HepG2 (cell line): ENCODE measurements around the gene KMT2D. TPM values are rescaled to one million over a fixed set of nuclear protein-coding genes. Genes with fewer than 3 reads are reported as not detected.

Experiments
- BCL6 ChIP-seq: IDR thresholded peaks from 2 replicates; pipeline ENCODE4 v1.6.1; 2016; ENCODE audit warnings: missing genetic modification reagents, missing compliant biosample characterization
- GABPA ChIP-seq, 2 experiments: IDR thresholded peaks; 2 replicates each; pipeline ENCODE4 v1.6.1; 2011 to 2016; ENCODE audit warnings: low read depth in 2 of 2, low read length in 1 of 2, missing biosample characterization in 1 of 2, missing genetic modification characterization in 1 of 2
- KLF12 ChIP-seq: sonication (generic); formaldehyde crosslinking; IDR thresholded peaks from 2 replicates; pipeline ENCODE4 v1.4.0; 2020; ENCODE audit warnings: missing genetic modification reagents, borderline replicate concordance
- RAD21 ChIP-seq: fragments of 450-650 bp; formaldehyde crosslinking; IDR thresholded peaks from 2 replicates; pipeline ENCODE4 v1.5.0; 2020; ENCODE audit warnings: mild to moderate bottlenecking
- STAG1 ChIP-seq: sonication (generic); formaldehyde crosslinking; IDR thresholded peaks from 2 replicates; pipeline ENCODE4 v1.4.0; 2020; ENCODE audit warnings: missing genetic modification reagents
- ZFX ChIP-seq: sonication (generic); formaldehyde crosslinking; IDR thresholded peaks from 2 replicates; pipeline ENCODE4 v1.4.0; 2020; ENCODE audit warnings: mild to moderate bottlenecking, low read depth, missing genetic modification reagents, moderate library complexity
- ZNF225 ChIP-seq: sonication (generic); formaldehyde crosslinking; IDR thresholded peaks from 2 replicates; pipeline ENCODE4 v1.4.0; 2020; ENCODE audit warnings: mild to moderate bottlenecking, missing genetic modification reagents
- ZNF274 ChIP-seq: sonication (generic); formaldehyde crosslinking; IDR thresholded peaks from 2 replicates; pipeline ENCODE4 v1.5.1; 2020; ENCODE audit warnings: mild to moderate bottlenecking, missing genetic modification reagents
- ZNF331 ChIP-seq: sonication (generic); formaldehyde crosslinking; IDR thresholded peaks from 2 replicates; pipeline ENCODE4 v1.4.0; 2020; ENCODE audit warnings: missing genetic modification reagents
- ZNF556 ChIP-seq: sonication (generic); formaldehyde crosslinking; IDR thresholded peaks from 2 replicates; pipeline ENCODE4 v1.4.0; 2020; ENCODE audit warnings: mild to moderate bottlenecking, missing genetic modification reagents, borderline replicate concordance
- polyA plus RNA-seq, 8 experiments: library from polyadenylated mRNA; depleted of rRNA in 3 of 8; stranded (reverse) in 7 of 8; unstranded in 1 of 8; fragments of >200 nt; fragmentation: Illumina TruSeq in 4 of 8; extraction: Trizol in 4 of 8; gene quantifications; 2 replicates each; pipeline versions ENCODE4 v1.2.1 to v1.2.3, GENCODE V29; 2011 to 2016; ENCODE audit warnings: low read depth in 4 of 8, missing spikeins in 1 of 8, mixed read lengths in 1 of 8; ENCODE audit not compliant: insufficient read depth in 1 of 8
- total RNA-seq, 5 experiments: library from RNA; depleted of rRNA; stranded (reverse); fragments of >200 nt; fragmentation: Illumina TruSeq; extraction: Trizol; gene quantifications; 2 replicates each; pipeline ENCODE4 v1.2.3, GENCODE V29; 2016; ENCODE audit warnings: low read depth in 1 of 5
- TF ChIP-seq, protein P1 (sequence below): sonication (generic); formaldehyde crosslinking; IDR thresholded peaks from 2 replicates; pipeline ENCODE4 v1.4.0; 2020; ENCODE audit warnings: mild to moderate bottlenecking, missing genetic modification reagents
- TF ChIP-seq, protein P2 (sequence below): sonication (generic); formaldehyde crosslinking; IDR thresholded peaks from 2 replicates; pipeline ENCODE4 v1.4.0; 2020; ENCODE audit warnings: missing genetic modification reagents, borderline replicate concordance
- TF ChIP-seq, protein P3 (sequence below): IDR thresholded peaks from 2 replicates; pipeline ENCODE4 v1.6.1; 2016; ENCODE audit warnings: low read depth, borderline replicate concordance
- TF ChIP-seq, protein P4 (sequence below): sonication (generic); formaldehyde crosslinking; IDR thresholded peaks from 2 replicates; pipeline ENCODE4 v1.5.0; 2020; ENCODE audit warnings: mild to moderate bottlenecking, missing genetic modification reagents, moderate library complexity
- TF ChIP-seq, protein P5 (sequence below): sonication (generic); formaldehyde crosslinking; IDR thresholded peaks from 2 replicates; pipeline ENCODE4 v1.5.1; 2020; ENCODE audit warnings: missing genetic modification reagents, mild to moderate bottlenecking, borderline replicate concordance
- TF ChIP-seq, protein P6 (sequence below): sonication (generic); formaldehyde crosslinking; IDR thresholded peaks from 2 replicates; pipeline ENCODE4 v1.9.0; 2022; ENCODE audit warnings: missing genetic modification reagents, mild to moderate bottlenecking, borderline replicate concordance

Gene KMT2D
- total and polyA plus RNA-seq, 2 of the 13 experiments (the other 11 are each of a cell fraction or from before 2014, with no cell fraction given) = 8.1 to 10.4 TPM

DNA sequence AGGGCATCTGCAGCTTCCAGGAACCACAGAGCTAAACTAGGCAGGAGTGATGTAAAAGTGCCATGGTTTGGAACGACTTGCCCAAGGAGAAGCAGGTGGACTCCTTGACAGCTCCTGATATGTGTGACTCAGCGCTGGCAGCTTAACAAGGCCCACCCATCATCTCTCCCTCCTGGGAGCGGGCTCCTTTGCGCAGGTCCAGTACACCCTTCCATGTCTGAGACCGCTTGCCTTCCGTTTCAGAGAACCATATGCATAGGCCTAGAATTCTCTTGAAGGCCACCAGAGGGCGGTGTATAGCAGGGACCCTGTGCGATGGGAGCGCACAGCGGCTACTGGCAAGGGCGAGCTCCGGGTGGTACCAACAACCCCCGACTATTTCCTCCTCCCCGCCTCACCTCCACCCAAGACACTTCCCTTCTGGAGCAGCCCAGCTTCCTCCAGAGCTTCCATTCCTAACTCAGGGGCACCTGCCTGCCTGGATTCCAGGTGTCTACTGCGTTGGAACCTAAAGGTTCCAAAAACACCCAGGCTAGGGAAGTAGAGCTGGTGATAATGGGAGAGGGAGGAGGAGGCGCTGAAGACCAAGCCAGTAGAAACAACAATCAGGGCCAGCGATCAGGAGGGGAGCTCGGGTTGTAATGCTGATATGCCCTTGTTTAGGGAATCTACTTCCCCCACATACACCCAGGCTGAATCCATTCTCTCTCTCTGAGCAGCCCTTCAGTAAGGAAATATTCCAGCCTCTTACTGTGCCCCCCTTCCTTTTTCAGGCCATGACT, 27.7 kb upstream of the KMT2D start (continued):
- TF ChIP-seq, protein P1, sequence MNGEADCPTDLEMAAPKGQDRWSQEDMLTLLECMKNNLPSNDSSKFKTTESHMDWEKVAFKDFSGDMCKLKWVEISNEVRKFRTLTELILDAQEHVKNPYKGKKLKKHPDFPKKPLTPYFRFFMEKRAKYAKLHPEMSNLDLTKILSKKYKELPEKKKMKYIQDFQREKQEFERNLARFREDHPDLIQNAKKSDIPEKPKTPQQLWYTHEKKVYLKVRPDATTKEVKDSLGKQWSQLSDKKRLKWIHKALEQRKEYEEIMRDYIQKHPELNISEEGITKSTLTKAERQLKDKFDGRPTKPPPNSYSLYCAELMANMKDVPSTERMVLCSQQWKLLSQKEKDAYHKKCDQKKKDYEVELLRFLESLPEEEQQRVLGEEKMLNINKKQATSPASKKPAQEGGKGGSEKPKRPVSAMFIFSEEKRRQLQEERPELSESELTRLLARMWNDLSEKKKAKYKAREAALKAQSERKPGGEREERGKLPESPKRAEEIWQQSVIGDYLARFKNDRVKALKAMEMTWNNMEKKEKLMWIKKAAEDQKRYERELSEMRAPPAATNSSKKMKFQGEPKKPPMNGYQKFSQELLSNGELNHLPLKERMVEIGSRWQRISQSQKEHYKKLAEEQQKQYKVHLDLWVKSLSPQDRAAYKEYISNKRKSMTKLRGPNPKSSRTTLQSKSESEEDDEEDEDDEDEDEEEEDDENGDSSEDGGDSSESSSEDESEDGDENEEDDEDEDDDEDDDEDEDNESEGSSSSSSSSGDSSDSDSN = peak; percentile 59
- TF ChIP-seq, protein P2, sequence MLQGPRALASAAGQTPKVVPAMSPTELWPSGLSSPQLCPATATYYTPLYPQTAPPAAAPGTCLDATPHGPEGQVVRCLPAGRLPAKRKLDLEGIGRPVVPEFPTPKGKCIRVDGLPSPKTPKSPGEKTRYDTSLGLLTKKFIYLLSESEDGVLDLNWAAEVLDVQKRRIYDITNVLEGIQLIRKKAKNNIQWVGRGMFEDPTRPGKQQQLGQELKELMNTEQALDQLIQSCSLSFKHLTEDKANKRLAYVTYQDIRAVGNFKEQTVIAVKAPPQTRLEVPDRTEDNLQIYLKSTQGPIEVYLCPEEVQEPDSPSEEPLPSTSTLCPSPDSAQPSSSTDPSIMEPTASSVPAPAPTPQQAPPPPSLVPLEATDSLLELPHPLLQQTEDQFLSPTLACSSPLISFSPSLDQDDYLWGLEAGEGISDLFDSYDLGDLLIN (CRISPR knock-in tag) = no peak
- TF ChIP-seq, protein P3, sequence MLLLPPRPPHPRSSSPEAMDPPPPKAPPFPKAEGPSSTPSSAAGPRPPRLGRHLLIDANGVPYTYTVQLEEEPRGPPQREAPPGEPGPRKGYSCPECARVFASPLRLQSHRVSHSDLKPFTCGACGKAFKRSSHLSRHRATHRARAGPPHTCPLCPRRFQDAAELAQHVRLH (CRISPR knock-in tag) = 0 out of 2 replicates have a peak, but pooled peaks have one; percentile 24
- TF ChIP-seq BCL6 (CRISPR knock-in tag) = 0 out of 2 replicates have a peak, but pooled peaks have one; percentile 11
- TF ChIP-seq ZFX (CRISPR knock-in tag) = peak; percentile 51; the same call in 1 of the 2 replicates
- TF ChIP-seq KLF12 (CRISPR knock-in tag) = no peak
- TF ChIP-seq ZNF556 (CRISPR knock-in tag) = no peak
- TF ChIP-seq ZNF225 (CRISPR knock-in tag) = 0 out of 2 replicates have a peak, but pooled peaks have one; percentile 52
- TF ChIP-seq, protein P4, sequence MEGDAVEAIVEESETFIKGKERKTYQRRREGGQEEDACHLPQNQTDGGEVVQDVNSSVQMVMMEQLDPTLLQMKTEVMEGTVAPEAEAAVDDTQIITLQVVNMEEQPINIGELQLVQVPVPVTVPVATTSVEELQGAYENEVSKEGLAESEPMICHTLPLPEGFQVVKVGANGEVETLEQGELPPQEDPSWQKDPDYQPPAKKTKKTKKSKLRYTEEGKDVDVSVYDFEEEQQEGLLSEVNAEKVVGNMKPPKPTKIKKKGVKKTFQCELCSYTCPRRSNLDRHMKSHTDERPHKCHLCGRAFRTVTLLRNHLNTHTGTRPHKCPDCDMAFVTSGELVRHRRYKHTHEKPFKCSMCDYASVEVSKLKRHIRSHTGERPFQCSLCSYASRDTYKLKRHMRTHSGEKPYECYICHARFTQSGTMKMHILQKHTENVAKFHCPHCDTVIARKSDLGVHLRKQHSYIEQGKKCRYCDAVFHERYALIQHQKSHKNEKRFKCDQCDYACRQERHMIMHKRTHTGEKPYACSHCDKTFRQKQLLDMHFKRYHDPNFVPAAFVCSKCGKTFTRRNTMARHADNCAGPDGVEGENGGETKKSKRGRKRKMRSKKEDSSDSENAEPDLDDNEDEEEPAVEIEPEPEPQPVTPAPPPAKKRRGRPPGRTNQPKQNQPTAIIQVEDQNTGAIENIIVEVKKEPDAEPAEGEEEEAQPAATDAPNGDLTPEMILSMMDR = peak; percentile 92
- TF ChIP-seq ZNF331 (CRISPR knock-in tag) = peak; percentile 41; the same call in 1 of the 2 replicates
- TF ChIP-seq, protein P5, sequence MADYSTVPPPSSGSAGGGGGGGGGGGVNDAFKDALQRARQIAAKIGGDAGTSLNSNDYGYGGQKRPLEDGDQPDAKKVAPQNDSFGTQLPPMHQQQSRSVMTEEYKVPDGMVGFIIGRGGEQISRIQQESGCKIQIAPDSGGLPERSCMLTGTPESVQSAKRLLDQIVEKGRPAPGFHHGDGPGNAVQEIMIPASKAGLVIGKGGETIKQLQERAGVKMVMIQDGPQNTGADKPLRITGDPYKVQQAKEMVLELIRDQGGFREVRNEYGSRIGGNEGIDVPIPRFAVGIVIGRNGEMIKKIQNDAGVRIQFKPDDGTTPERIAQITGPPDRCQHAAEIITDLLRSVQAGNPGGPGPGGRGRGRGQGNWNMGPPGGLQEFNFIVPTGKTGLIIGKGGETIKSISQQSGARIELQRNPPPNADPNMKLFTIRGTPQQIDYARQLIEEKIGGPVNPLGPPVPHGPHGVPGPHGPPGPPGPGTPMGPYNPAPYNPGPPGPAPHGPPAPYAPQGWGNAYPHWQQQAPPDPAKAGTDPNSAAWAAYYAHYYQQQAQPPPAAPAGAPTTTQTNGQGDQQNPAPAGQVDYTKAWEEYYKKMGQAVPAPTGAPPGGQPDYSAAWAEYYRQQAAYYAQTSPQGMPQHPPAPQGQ (CRISPR knock-in tag) = no peak
- TF ChIP-seq RAD21 (CRISPR knock-in tag) = peak; percentile 72
- no peak for TF ChIP-seq GABPA (IDR thresholded peaks at IDR 0.05; ENCODE audit: low read depth, low read length)
- peak; percentile 13; the same call in 1 of the 2 replicates for TF ChIP-seq GABPA (CRISPR knock-in tag; IDR thresholded peaks at IDR 0.05; ENCODE audit: low read depth)
- TF ChIP-seq STAG1 = peak; percentile 67
- TF ChIP-seq, protein P6, sequence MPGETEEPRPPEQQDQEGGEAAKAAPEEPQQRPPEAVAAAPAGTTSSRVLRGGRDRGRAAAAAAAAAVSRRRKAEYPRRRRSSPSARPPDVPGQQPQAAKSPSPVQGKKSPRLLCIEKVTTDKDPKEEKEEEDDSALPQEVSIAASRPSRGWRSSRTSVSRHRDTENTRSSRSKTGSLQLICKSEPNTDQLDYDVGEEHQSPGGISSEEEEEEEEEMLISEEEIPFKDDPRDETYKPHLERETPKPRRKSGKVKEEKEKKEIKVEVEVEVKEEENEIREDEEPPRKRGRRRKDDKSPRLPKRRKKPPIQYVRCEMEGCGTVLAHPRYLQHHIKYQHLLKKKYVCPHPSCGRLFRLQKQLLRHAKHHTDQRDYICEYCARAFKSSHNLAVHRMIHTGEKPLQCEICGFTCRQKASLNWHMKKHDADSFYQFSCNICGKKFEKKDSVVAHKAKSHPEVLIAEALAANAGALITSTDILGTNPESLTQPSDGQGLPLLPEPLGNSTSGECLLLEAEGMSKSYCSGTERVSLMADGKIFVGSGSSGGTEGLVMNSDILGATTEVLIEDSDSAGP (CRISPR knock-in tag) = peak; percentile 22; the same call in 1 of the 2 replicates
- TF ChIP-seq ZNF274 (CRISPR knock-in tag) = peak; percentile 19; the same call in 1 of the 2 replicates
